Body of pancreas (tissue), 4 donors: ENCODE data around the gene ZNF77.

ENCODE experiments used
- CTCF ChIP-seq, 7 experiments: fragments of 450-650 bp in 4 of 7; fragments of 200-600 bp in 3 of 7; sonication (generic) in 3 of 7; IDR thresholded peaks; one replicate each; pipeline ENCODE4 v1.5.1; 2016 to 2019; ENCODE audit warnings: antibody characterized with exemption in 7 of 7
- POLR2A ChIP-seq, 3 donors: fragments of 450-650 bp; IDR thresholded peaks; one replicate each; pipeline ENCODE4 v1.6.1; 2016; ENCODE audit warnings: antibody characterized with exemption in 3 of 3, mild to moderate bottlenecking in 2 of 3

GRCh38 chr19:2987797-2988196, 43.0 kb upstream of the ZNF77 start:
- TF ChIP-seq CTCF (IDR thresholded peaks at IDR 0.05) (no peak), POLR2A (IDR thresholded peaks at IDR 0.05) (no peak)
